Measurements from ENCODE around the gene ORC6.

Gene ORC6

GRCh38 chr16:46650254-46650623 is 39.2 kb upstream of the ORC6 start:
- Histone ChIP-seq H2AFZ (ENCODE audit: low read length) (no peak overlapping the region), H3K27me3 (replicated peaks; ENCODE audit: insufficient read depth, low read length) (no peaks in the 10 kb centered on the region), H3K4me1 (ENCODE audit: low read length) (no peaks in the 10 kb centered on the region), H3K9me2 (replicated peaks; ENCODE audit: insufficient read depth, low read length) (no peaks in the 10 kb centered on the region), H3K27ac (ENCODE audit: low read length) (no peak overlapping the region), H3K9me3 (replicated peaks; ENCODE audit: insufficient read depth, low read length) (no peaks in the 10 kb centered on the region), H3K79me2 (ENCODE audit: low read length) (no peaks in the 10 kb centered on the region), H3K36me3 (replicated peaks; ENCODE audit: insufficient read depth, low read length) (no peaks in the 10 kb centered on the region), H4K20me1 (ENCODE audit: insufficient read depth, low read length) (no peaks in the 10 kb centered on the region), H3F3A (ENCODE audit: insufficient read depth, low read length) (no peaks in the 10 kb centered on the region), H3K9ac (ENCODE audit: low read length) (no peak overlapping the region), H3K4me3 (ENCODE audit: low read length) (no peak overlapping the region), H3K4me2 (ENCODE audit: low read depth, low read length) (no peak overlapping the region)
- TF ChIP-seq EZH2 (optimal IDR thresholded peaks at IDR 0.05; ENCODE audit: low read depth, low read length) (no peak), EZH2phosphoT487 (IDR thresholded peaks at IDR 0.05; ENCODE audit: low read length) (no peak)
- TF ChIP-seq, protein P1, sequence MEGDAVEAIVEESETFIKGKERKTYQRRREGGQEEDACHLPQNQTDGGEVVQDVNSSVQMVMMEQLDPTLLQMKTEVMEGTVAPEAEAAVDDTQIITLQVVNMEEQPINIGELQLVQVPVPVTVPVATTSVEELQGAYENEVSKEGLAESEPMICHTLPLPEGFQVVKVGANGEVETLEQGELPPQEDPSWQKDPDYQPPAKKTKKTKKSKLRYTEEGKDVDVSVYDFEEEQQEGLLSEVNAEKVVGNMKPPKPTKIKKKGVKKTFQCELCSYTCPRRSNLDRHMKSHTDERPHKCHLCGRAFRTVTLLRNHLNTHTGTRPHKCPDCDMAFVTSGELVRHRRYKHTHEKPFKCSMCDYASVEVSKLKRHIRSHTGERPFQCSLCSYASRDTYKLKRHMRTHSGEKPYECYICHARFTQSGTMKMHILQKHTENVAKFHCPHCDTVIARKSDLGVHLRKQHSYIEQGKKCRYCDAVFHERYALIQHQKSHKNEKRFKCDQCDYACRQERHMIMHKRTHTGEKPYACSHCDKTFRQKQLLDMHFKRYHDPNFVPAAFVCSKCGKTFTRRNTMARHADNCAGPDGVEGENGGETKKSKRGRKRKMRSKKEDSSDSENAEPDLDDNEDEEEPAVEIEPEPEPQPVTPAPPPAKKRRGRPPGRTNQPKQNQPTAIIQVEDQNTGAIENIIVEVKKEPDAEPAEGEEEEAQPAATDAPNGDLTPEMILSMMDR (IDR thresholded peaks at IDR 0.05; ENCODE audit: low read length), result no peak
- no peak for DNase-seq

- no peaks in the 10 kb centered on the region for H3K79me2 ChIP-seq (ENCODE audit: low read length)
- no peak overlapping the region for H3K9ac ChIP-seq (ENCODE audit: low read length)
- no peak overlapping the region for H3K27ac ChIP-seq (ENCODE audit: low read length)
- H3K4me2 ChIP-seq (ENCODE audit: low read depth, low read length), result no peak overlapping the region
- no peak for TF ChIP-seq EZH2 (optimal IDR thresholded peaks at IDR 0.05; ENCODE audit: low read depth, low read length)
- TF ChIP-seq EZH2phosphoT487 (IDR thresholded peaks at IDR 0.05; ENCODE audit: low read length), result no peak
- TF ChIP-seq, protein P1 (IDR thresholded peaks at IDR 0.05; ENCODE audit: low read length), result no peak
- H3K27me3 ChIP-seq (replicated peaks; ENCODE audit: insufficient read depth, low read length), result no peaks in the 10 kb centered on the region
- no peaks in the 10 kb centered on the region for H3K9me2 ChIP-seq (replicated peaks; ENCODE audit: insufficient read depth, low read length)
- no peaks in the 10 kb centered on the region for H3F3A ChIP-seq (ENCODE audit: insufficient read depth, low read length)
- no peaks in the 10 kb centered on the region for H3K9me3 ChIP-seq (replicated peaks; ENCODE audit: insufficient read depth, low read length)
- H4K20me1 ChIP-seq (ENCODE audit: insufficient read depth, low read length), result no peaks in the 10 kb centered on the region
- H3K4me3 ChIP-seq (ENCODE audit: low read length), result no peak overlapping the region
- no peak overlapping the region for H2AFZ ChIP-seq (ENCODE audit: low read length)
- H3K4me1 ChIP-seq (ENCODE audit: low read length), result no peaks in the 10 kb centered on the region
- no peaks in the 10 kb centered on the region for H3K36me3 ChIP-seq (replicated peaks; ENCODE audit: insufficient read depth, low read length)
- no peak for DNase-seq
These were observed 38.2 kb upstream of the ORC6 start for GRCh38 chr16:46651305-46651704.

- H3K9me2 ChIP-seq (replicated peaks; ENCODE audit: insufficient read depth, low read length), result no peaks in the 10 kb centered on the region
- DNase-seq, result peak; percentile 63
These were observed 30.5 kb upstream of the ORC6 start for GRCh38 chr16:46658925-46659324.

More at GRCh38 chr16:46658925-46659324, 30.5 kb upstream of the ORC6 start:
- H3F3A ChIP-seq (ENCODE audit: insufficient read depth, low read length), result peaks cover 13% of the 10 kb centered on the region
- H3K9me3 ChIP-seq (replicated peaks; ENCODE audit: insufficient read depth, low read length), result no peaks in the 10 kb centered on the region
- no peak overlapping the region for H3K9ac ChIP-seq (ENCODE audit: low read length)
- H3K4me1 ChIP-seq (ENCODE audit: low read length), result peaks cover 17% of the 10 kb centered on the region
- peak overlapping the region; percentile 44; the same call in 1 of the 2 replicates for H3K27ac ChIP-seq (ENCODE audit: low read length)
- H3K79me2 ChIP-seq (ENCODE audit: low read length), result no peaks in the 10 kb centered on the region
- no peaks in the 10 kb centered on the region for H3K27me3 ChIP-seq (replicated peaks; ENCODE audit: insufficient read depth, low read length)
- no peaks in the 10 kb centered on the region for H4K20me1 ChIP-seq (ENCODE audit: insufficient read depth, low read length)
- H3K4me3 ChIP-seq (ENCODE audit: low read length), result no peak overlapping the region
- peaks cover 8% of the 10 kb centered on the region for H3K36me3 ChIP-seq (replicated peaks; ENCODE audit: insufficient read depth, low read length)
- no peak for TF ChIP-seq EZH2phosphoT487 (IDR thresholded peaks at IDR 0.05; ENCODE audit: low read length)
- TF ChIP-seq, protein P1 (IDR thresholded peaks at IDR 0.05; ENCODE audit: low read length), result peak; percentile 18; the same call in 1 of the 2 replicates
- peak overlapping the region; percentile 27; the same call in 1 of the 2 replicates for H3K4me2 ChIP-seq (ENCODE audit: low read depth, low read length)
- H2AFZ ChIP-seq (ENCODE audit: low read length), result no peak overlapping the region

Data from MM.1S (cell line).